Measurements from ENCODE around the gene SFT2D2. TPM values are rescaled to one million over a fixed set of nuclear protein-coding genes. Genes with fewer than 3 reads are reported as not detected.

Gene SFT2D2
- total RNA-seq, 1 experiment from 2014 or later, result 32.1 TPM

GRCh38 chr1:168287237-168287664 is 61.4 kb downstream of the SFT2D2 start:
- H3K23me2 ChIP-seq (ENCODE audit: insufficient read length, low read depth, low read length, poor library complexity, severe bottlenecking), result no peaks in the 10 kb centered on the region
- H3K56ac ChIP-seq (ENCODE audit: insufficient read length, low read depth, low read length), result no peak overlapping the region
- no peak overlapping the region for H3K27ac Mint-ChIP-seq
- no peak overlapping the region for H3T11ph ChIP-seq (ENCODE audit: low read length)
- no peak overlapping the region for H4K91ac ChIP-seq (ENCODE audit: insufficient read length, low read depth, low read length)
- H2BK12ac ChIP-seq (ENCODE audit: insufficient read length, low read depth, low read length), result no peak overlapping the region
- no peak overlapping the region for H2BK15ac ChIP-seq (ENCODE audit: low read depth, low read length)
- no peak overlapping the region for H4K5ac ChIP-seq (ENCODE audit: insufficient read length, low read depth, low read length)
- no peak for DNase-seq
- H3K14ac ChIP-seq (ENCODE audit: insufficient read depth, low read length), result no peak overlapping the region
- H4K20me1 ChIP-seq (ENCODE audit: control insufficient read depth, insufficient read depth, insufficient read length), result no peaks in the 10 kb centered on the region
- no peaks in the 10 kb centered on the region for H3K36me3 Mint-ChIP-seq (ENCODE audit: insufficient read depth in 1 of 3, low read depth in 3 of 3)
- H4K8ac ChIP-seq (replicated peaks; ENCODE audit: insufficient read length, low read depth, low read length), result no peak overlapping the region
- no peak for TF ChIP-seq CTCF (conservative IDR thresholded peaks at IDR 0.05)
- H3K18ac ChIP-seq (ENCODE audit: insufficient read length, low read depth, low read length), result no peak overlapping the region
- H3K27me3 ChIP-seq (ENCODE audit: insufficient read depth, low read length), result no peaks in the 10 kb centered on the region
- H2BK120ac ChIP-seq (ENCODE audit: low read depth, low read length, poor library complexity, severe bottlenecking), result no peak overlapping the region
- no peak overlapping the region for H2BK20ac ChIP-seq (ENCODE audit: low read depth, low read length, poor library complexity, severe bottlenecking)
- WGBS (ENCODE audit: extremely low coverage, insufficient read length, low lambda C conversion rate), result no CpG with 5 or more reads among the region's 1 CpG
- H3K9me3 Mint-ChIP-seq, result no peaks in the 10 kb centered on the region; a peak in 1 of 5 replicates
- H2AK5ac ChIP-seq (ENCODE audit: insufficient read length, low read length), result no peak overlapping the region
- no peak overlapping the region for H3K4me2 ChIP-seq (ENCODE audit: insufficient read depth, insufficient read length, low read length)
- no peaks in the 10 kb centered on the region for H3K27me3 Mint-ChIP-seq (ENCODE audit: low read depth)
- H3K4me3 Mint-ChIP-seq, result no peak overlapping the region
- no peaks in the 10 kb centered on the region for H3K79me1 ChIP-seq (ENCODE audit: insufficient read depth, low read depth, low read length, poor library complexity, severe bottlenecking)
- H3K9ac ChIP-seq (ENCODE audit: extremely low read depth, insufficient read length, low read length), result no peak overlapping the region
- H2BK5ac ChIP-seq (ENCODE audit: insufficient read length, low read length), result no peak overlapping the region
- H3K9me3 ChIP-seq (ENCODE audit: control insufficient read depth, low read depth, low read length), result no peaks in the 10 kb centered on the region
- peaks cover 3% of the 10 kb centered on the region; the same call in 1 of the 2 replicates for H3K4me1 ChIP-seq (ENCODE audit: insufficient read depth, low read length)
- no peak overlapping the region for H3K4ac ChIP-seq (ENCODE audit: low read depth, low read length)
- no peaks in the 10 kb centered on the region for H3K79me2 ChIP-seq (ENCODE audit: insufficient read depth, low read length)
- no peak overlapping the region for H2AFZ ChIP-seq (ENCODE audit: low read length)
- peaks cover 36 to 41% of the 10 kb centered on the region in 2 experiments for H3K4me1 Mint-ChIP-seq
- no peak overlapping the region for H3K27ac ChIP-seq (ENCODE audit: insufficient read length, low read depth, low read length)
- H3K23ac ChIP-seq (ENCODE audit: insufficient read length, low read depth, low read length), result no peak overlapping the region

Measured in H9 (cell line).